T-helper 1 cell treated with Interleukin-12 subunit alpha and Interleukin-12 subunit beta and Interleukin-4 antibody, amounts not matched to agents 30 μg/mL and 1 μg/mL, for 36 hours (primary cell): ENCODE measurements around the gene PPP1R13L.
A peak's percentile ranks its signal among the peaks of the same experiment; 100 is the strongest.
"Not testable (repeated sequence)": the region's sequence is repeated elsewhere in the genome, so short reads cannot be mapped to it uniquely, and the experiment has no call there.

Experiments used
- H3K27ac Mint-ChIP-seq: one replicate; pipeline ENCODE4 v1.8.0; 2021; ENCODE audit warnings: mild to moderate bottlenecking, mixed read lengths
- H3K27me3 Mint-ChIP-seq: one replicate; pipeline ENCODE4 v1.8.0; 2021; ENCODE audit warnings: low read depth, mixed read lengths
- H3K36me3 Mint-ChIP-seq: one replicate; pipeline ENCODE4 v1.8.0; 2021; ENCODE audit warnings: low read depth, mixed read lengths
- H3K4me1 Mint-ChIP-seq: one replicate; pipeline ENCODE4 v1.8.0; 2021; ENCODE audit warnings: low read depth, mixed read lengths
- H3K4me3 Mint-ChIP-seq: one replicate; pipeline ENCODE4 v1.8.0; 2021; ENCODE audit warnings: mild to moderate bottlenecking, moderate library complexity, mixed read lengths
- H3K9me3 Mint-ChIP-seq: one replicate; pipeline ENCODE4 v1.8.0; 2021; ENCODE audit warnings: mixed read lengths

Gene PPP1R13L

GRCh38 chr19:45440873-45441654, 36.2 kb upstream of the PPP1R13L start:
- Mint-ChIP-seq H3K36me3 (no peaks in the 10 kb centered on the region), H3K9me3 (no peaks in the 10 kb centered on the region), H3K4me3 (peak overlapping the region; percentile 72), H3K27me3 (no peaks in the 10 kb centered on the region), H3K27ac (peak overlapping the region; percentile 80), H3K4me1 (peaks cover 23% of the 10 kb centered on the region)

- H3K9me3 Mint-ChIP-seq: no peaks in the 10 kb centered on the region
- H3K27ac Mint-ChIP-seq: peak overlapping the region; percentile 80
- no peaks in the 10 kb centered on the region for H3K27me3 Mint-ChIP-seq
- H3K36me3 Mint-ChIP-seq: no peaks in the 10 kb centered on the region
- peaks cover 23% of the 10 kb centered on the region for H3K4me1 Mint-ChIP-seq
- H3K4me3 Mint-ChIP-seq: peak overlapping the region; percentile 72
Observed at GRCh38 chr19:45440259-45440638, 35.4 kb upstream of the PPP1R13L start.

GRCh38 chr19:45439569-45440258, 34.8 kb upstream of the PPP1R13L start:
- no peaks in the 10 kb centered on the region for H3K27me3 Mint-ChIP-seq
- no peaks in the 10 kb centered on the region for H3K9me3 Mint-ChIP-seq
- H3K4me3 Mint-ChIP-seq: peak overlapping the region; percentile 72
- H3K4me1 Mint-ChIP-seq: peaks cover 23% of the 10 kb centered on the region
- H3K36me3 Mint-ChIP-seq: no peaks in the 10 kb centered on the region
- H3K27ac Mint-ChIP-seq: peak overlapping the region; percentile 80

- H3K27me3 Mint-ChIP-seq: no peaks in the 10 kb centered on the region
Observed at GRCh38 chr19:45439190-45439568, 34.3 kb upstream of the PPP1R13L start.

GRCh38 chr19:45437328-45437727, 32.5 kb upstream of the PPP1R13L start:
- H3K4me3 Mint-ChIP-seq: no peak overlapping the region
- no peaks in the 10 kb centered on the region for H3K36me3 Mint-ChIP-seq
- H3K27ac Mint-ChIP-seq: no peak overlapping the region
- no peaks in the 10 kb centered on the region for H3K9me3 Mint-ChIP-seq
- H3K27me3 Mint-ChIP-seq: no peaks in the 10 kb centered on the region
- peaks cover 10% of the 10 kb centered on the region for H3K4me1 Mint-ChIP-seq

More at GRCh38 chr19:45439190-45439568, 34.3 kb upstream of the PPP1R13L start:
- no peak overlapping the region for H3K4me3 Mint-ChIP-seq
- H3K36me3 Mint-ChIP-seq: no peaks in the 10 kb centered on the region
- H3K27ac Mint-ChIP-seq: no peak overlapping the region
- H3K4me1 Mint-ChIP-seq: peaks cover 23% of the 10 kb centered on the region
- H3K9me3 Mint-ChIP-seq: no peaks in the 10 kb centered on the region

GRCh38 chr19:45432543-45432942, 27.7 kb upstream of the PPP1R13L start:
- H3K27ac Mint-ChIP-seq, H3K36me3 Mint-ChIP-seq, H3K4me1 Mint-ChIP-seq, H3K9me3 Mint-ChIP-seq, H3K4me3 Mint-ChIP-seq: not testable (repeated sequence)
- H3K27me3 Mint-ChIP-seq: peaks cover 19% of the 10 kb centered on the region

GRCh38 chr19:45431008-45431407, 26.1 kb upstream of the PPP1R13L start:
- not testable (repeated sequence) for H3K36me3 Mint-ChIP-seq, H3K4me3 Mint-ChIP-seq, H3K27ac Mint-ChIP-seq, H3K4me1 Mint-ChIP-seq, H3K9me3 Mint-ChIP-seq
- peaks cover 19% of the 10 kb centered on the region for H3K27me3 Mint-ChIP-seq

- not testable (repeated sequence) for H3K4me3 Mint-ChIP-seq, H3K9me3 Mint-ChIP-seq, H3K27ac Mint-ChIP-seq, H3K36me3 Mint-ChIP-seq
- H3K4me1 Mint-ChIP-seq: peaks cover 12% of the 10 kb centered on the region
- peaks cover 19% of the 10 kb centered on the region for H3K27me3 Mint-ChIP-seq
Observed at GRCh38 chr19:45429896-45430295, 25.0 kb upstream of the PPP1R13L start.

GRCh38 chr19:45428384-45429231, 23.7 kb upstream of the PPP1R13L start:
- H3K36me3 Mint-ChIP-seq: no peaks in the 10 kb centered on the region
- peaks cover 22% of the 10 kb centered on the region for H3K4me1 Mint-ChIP-seq
- no peak overlapping the region for H3K27ac Mint-ChIP-seq
- H3K4me3 Mint-ChIP-seq: peak overlapping the region; percentile 68
- H3K27me3 Mint-ChIP-seq: peaks cover 19% of the 10 kb centered on the region
- H3K9me3 Mint-ChIP-seq: no peaks in the 10 kb centered on the region

GRCh38 chr19:45424191-45425058, 19.6 kb upstream of the PPP1R13L start:
- Mint-ChIP-seq H3K27me3 (peaks cover 14% of the 10 kb centered on the region), H3K4me1 (peaks cover 42% of the 10 kb centered on the region), H3K4me3 (peak overlapping the region; percentile 94), H3K27ac (peak overlapping the region; percentile 93), H3K9me3 (no peaks in the 10 kb centered on the region), H3K36me3 (peaks cover 20% of the 10 kb centered on the region)

GRCh38 chr19:45423589-45424190, 18.8 kb upstream of the PPP1R13L start, which contains the start of gene ERCC1:
ERCC1 (minus strand) TSS chr19:45423917; CDS start chr19:45423374, 543 bp downstream.
- H3K4me3 Mint-ChIP-seq: peak within 1 kb of the TSS; percentile 94
- peak within 1 kb of the TSS; percentile 93 for H3K27ac Mint-ChIP-seq
- H3K9me3 Mint-ChIP-seq: no peaks in the 10 kb centered on the region
- peaks cover 22% of the 10 kb centered on the region for H3K36me3 Mint-ChIP-seq
- H3K4me1 Mint-ChIP-seq: peaks cover 46% of the 10 kb centered on the region
- H3K27me3 Mint-ChIP-seq: peaks cover 8% of the 10 kb centered on the region

GRCh38 chr19:45423033-45423588, 18.2 kb upstream of the PPP1R13L start:
- Mint-ChIP-seq H3K4me3 (peak overlapping the region; percentile 94), H3K27ac (peak overlapping the region; percentile 93), H3K27me3 (peaks cover 4% of the 10 kb centered on the region), H3K4me1 (peaks cover 45% of the 10 kb centered on the region), H3K9me3 (no peaks in the 10 kb centered on the region), H3K36me3 (peaks cover 24% of the 10 kb centered on the region)

- H3K36me3 Mint-ChIP-seq: peaks cover 28% of the 10 kb centered on the region
- peaks cover 40% of the 10 kb centered on the region for H3K4me1 Mint-ChIP-seq
- no peaks in the 10 kb centered on the region for H3K9me3 Mint-ChIP-seq
- no peaks in the 10 kb centered on the region for H3K27me3 Mint-ChIP-seq
- H3K4me3 Mint-ChIP-seq: peak overlapping the region; percentile 63
- H3K27ac Mint-ChIP-seq: peak overlapping the region; percentile 67
Observed at GRCh38 chr19:45421947-45422498, 17.2 kb upstream of the PPP1R13L start.
